ENCODE results near the gene TCF4.

The TCF4 gene

GRCh38 chr18:55541571-55541970, 46.4 kb downstream of the TCF4 start:
- DNase-seq, result no peak

DNA sequence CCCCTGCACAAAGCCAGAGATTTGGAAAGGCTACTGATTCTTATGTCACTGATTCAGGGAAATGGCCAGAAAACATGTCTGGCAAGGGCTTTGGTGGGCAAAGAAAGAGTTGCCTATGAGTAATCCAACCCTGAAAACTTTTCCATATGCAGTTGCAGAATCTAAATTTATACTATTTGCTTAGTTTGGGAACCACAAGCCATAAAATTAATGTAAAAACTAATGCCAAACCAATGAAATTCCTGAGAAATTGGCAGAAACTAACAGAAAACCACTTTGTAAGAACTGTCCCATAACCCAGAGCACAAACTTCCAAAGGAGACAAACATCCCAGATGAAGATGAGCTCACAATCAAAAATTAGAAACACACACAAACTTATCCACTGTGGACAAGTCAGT, 48.8 kb downstream of the TCF4 start:
- DNase-seq, result no peak

GRCh38 chr18:55534996-55535395, 53.0 kb downstream of the TCF4 start:
- no peak for DNase-seq

DNA sequence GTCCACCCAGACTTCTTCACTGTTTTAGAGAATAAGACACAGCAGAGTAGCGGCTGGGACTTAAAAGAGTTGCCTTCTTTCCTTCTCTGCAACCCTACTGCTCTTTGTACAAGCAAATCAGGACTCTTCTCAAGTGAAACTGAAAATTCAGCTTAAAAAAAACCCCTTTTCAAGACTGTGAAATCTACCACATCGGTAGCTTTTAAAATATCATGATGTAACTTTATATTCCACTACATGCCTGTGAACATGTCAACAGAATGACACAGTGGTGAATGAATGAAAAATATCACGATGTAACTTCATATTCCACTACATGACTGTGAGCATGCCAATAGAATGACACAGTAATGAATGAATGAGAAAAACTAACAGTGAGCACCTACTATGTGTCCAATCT, 53.4 kb downstream of the TCF4 start:
- DNase-seq, result no peak

DNA sequence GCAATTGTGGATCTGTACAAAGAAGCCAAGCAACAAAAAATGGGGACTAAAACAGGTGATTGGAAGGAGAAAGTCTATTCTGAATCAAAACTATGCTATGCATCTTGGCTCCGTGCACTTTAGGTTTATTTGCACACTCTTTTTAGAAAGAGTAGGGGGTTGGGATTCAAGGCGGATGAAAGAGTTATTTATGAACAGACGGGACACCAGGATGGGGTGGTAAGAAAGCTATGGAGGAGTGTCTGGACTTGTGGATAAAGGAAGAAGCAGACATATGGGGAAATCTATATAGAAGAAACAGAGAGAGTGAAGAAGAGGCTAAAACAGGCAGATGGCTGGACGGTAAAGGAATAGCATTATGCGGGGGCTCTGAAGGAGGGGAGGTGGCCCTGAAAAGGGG, 57.8 kb downstream of the TCF4 start:
- DNase-seq, result no peak

DNA sequence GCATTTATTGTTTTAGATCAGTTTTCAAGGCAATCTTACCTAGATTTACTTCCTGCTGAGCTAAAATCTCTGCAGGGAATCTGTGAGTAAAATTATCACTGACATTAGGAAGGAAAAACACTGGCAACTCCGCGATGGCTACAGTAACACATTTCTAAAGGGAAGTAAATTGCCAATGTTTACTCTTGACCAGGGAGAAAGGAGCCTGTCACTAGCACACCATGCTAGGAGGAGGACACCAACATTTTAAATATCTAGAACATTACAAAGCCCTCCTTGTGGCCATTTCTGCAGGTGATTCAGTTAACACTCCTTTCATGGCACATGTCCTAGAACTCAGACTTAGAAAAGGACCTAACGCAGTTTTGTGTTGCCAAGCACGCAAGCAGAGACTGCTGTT, 58.4 kb downstream of the TCF4 start:
- no peak for DNase-seq

DNA sequence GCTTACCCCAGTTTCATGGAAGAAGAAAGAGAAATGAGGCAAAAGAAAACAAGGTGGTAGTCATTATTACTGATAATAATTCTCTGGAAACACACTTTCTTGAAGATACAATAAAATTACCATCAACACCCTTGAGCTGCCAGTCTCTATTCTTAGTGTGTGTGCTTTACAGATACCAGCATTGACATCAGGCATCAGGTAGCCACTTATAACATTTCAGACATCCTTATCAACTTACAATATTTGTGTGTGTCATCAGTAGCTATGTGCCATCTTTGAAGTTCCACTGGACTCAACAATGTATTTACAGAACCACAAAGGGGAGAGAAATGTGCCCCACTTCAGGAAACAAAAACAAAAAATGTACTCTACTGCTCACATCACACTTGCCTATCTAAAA, 62.1 kb downstream of the TCF4 start:
- no peak for DNase-seq

DNA sequence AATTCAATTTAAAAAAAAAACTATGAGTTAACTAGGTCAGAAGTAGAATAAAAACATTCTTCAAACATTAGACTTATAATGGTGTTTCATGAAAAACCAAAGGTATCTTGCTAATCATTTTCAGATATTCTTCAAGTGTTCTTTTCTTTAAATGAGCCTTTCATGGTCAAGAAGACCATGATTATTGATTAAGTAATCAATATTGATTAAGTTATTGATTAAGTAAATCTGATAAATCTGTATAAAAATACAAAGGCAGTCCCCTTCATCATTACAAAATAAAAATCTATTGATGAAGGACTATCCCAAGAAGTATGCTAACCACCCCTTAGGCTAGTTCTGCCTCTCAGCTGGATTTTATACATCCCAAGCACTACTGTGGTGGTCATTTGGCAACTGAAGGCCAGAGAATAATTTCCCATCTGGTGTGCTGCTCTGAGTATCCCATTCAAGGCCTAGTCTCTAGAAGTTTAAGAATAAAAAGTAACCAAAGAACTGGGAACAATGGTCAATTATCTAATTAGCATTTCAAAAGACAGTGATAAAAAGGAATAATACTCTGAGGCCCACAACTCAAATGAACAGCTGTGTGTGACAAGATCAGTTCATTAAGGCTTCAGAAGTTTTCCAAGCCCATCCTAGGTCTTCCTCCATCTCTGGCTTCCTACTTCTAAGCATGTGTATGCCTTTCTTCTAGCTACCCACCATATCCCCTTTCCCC, 63.5 kb downstream of the TCF4 start:
- DNase-seq, result no peak

GRCh38 chr18:55523001-55523400, 65.0 kb downstream of the TCF4 start:
- DNase-seq, result no peak

GRCh38 chr18:55522011-55522410, 66.0 kb downstream of the TCF4 start:
- DNase-seq, result peak in 1 of 2 experiments; percentile 9

DNA sequence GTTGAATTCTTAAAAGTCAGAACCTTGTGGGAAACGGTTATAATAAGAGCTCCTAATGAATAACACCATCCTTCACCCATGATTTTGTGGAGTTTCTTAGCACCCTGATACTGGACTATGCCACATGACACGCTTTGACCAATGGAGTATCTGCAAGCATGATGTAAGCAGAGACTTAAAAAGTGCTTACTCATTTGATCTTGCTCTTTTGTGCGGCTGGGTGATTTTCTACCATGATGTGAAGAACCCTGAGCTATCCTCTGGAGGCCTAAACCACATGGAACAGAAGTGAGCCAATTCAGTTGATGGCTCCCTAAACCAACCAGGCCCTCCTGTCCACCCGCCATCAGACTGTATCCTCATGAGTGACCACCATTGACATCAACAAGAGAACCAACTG, 70.9 kb downstream of the TCF4 start:
- DNase-seq, result no peak

DNA sequence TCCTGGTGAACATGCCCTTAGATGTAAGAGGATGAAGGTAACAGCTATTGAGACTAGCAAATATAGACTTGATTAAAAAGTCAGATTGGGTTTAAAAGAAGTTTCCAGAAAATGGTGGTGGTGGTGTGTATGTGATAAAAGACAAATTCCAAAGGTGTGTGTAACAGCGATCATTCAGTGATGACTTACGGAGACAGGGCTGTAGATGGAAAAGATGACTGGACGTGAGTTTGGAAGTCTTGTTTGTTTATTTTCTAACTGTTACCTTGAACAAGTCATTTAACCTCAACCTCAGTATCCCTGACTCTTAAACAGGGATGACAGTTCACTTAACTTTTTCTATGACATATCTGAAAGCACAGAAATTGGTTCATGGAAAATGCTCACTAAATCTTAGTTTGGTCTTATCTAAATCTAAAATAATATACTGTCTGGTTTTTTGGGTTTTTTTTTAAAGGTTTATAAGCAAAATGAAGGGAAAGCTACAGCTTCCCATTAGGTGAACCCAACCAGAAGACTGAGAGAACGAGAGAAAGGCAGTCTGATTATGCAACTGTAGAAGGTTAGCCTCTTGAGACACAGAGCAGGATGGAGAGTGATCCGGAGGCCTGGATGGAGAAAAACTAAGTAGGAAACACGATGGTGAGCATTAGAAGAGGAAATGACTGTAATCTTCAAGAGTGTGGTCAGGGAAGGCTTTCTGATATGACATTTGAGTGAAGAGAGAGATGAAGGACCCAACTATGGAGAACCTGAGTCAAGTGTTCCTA, 71.9 kb downstream of the TCF4 start:
- peak; percentile 26 to 27 for DNase-seq

DNA sequence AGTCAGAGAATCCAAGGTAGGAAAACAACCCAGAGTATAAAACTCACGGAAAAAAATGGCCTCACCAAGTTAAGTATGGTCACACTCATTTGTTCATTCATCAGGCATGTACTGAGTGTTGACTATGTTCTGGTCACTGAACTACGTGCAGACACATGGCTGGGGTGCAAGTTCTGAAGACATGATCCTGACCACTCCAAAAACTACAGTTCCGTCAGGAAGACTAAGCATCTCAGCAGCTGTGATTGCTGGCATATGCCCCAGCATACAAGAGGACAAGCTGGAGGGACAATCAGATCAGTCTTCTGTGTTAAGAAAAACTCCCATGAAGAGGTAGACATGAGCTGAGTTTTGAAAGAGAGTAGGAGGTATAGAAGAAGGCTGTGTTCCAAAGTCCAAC, 72.8 kb downstream of the TCF4 start:
- DNase-seq, result no peak

GRCh38 chr18:55513161-55513560, 74.8 kb downstream of the TCF4 start:
- peak; percentile 6 to 18 for DNase-seq

GRCh38 chr18:55511277-55511676, 76.7 kb downstream of the TCF4 start:
- DNase-seq, result no peak

- DNase-seq, result no peak
These were observed 77.2 kb downstream of the TCF4 start for GRCh38 chr18:55510809-55511208.

GRCh38 chr18:55509631-55510324, 78.2 kb downstream of the TCF4 start:
- no peak for DNase-seq

- DNase-seq, result no peak
These were observed 79.3 kb downstream of the TCF4 start for GRCh38 chr18:55508651-55509050.

DNA sequence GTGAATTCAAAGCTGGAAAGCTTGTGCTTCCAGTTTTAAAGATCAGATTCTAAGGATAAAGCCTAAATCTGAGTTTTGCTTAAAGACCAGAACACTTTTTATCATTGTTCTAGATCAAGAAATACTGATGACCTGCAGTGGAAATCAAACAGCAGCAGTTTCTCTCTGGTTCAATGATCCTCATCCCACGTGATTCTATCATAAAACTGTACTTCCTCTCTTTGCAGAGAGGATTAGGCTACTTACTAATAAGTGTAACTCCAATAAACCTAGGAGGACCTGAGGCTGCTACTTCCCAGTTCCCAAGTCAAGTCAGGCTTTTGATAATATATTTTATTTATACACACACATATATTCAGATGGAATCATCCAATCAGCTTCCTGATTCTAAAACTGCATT, 81.9 kb downstream of the TCF4 start:
- no peak for DNase-seq

DNA sequence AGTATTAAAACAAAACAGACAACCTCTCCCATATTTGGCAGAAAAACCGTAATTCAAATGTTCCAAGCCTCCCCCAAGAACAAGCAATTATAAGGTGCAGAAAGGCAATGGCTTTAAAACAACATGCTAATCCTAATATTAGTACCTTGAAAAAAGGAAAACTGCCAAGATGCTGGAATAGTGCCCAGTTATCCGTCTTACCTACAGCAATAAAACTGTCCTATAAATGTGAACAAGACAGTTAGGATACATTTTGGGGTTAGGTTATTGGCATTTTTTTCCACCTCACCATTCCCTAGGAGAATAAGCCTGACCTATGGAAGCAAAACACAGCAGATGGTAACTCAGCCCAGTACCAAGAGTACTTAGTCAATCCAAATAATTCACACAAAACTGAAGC, 83.2 kb downstream of the TCF4 start:
- no peak for DNase-seq

DNA sequence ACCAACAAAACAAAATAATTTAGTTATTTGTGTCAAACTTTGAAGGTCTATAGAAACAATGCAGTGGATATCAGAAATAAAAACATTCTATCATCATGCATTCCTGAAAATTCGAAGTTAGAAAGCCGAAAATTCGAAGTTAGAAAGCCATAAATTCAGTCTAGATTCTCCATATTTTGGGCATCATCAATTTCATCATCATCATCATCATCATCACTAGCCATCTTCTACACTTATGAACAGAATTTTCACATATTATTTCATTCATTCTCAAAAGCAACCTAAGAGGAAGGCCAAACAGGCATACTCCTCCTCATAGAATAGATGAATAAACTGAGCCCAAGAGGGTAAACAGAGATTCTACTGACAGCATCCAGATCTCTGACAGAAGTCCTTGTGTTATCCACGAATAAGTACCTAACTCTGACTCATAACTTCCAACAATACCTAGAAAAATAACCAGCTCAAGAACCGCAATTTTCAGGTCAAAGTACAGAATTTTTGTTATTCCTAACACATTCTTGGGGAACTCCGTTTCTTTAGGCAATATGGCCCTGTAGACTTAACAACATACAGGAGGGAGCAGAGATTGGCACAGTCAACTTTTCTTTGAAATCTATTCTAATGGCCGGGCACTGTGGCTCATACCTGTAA, 84.7 kb downstream of the TCF4 start:
- DNase-seq, result no peak

- DNase-seq, result no peak
These were observed 85.8 kb downstream of the TCF4 start for GRCh38 chr18:55501982-55502710.

- DNase-seq, result no peak
These were observed 86.4 kb downstream of the TCF4 start for GRCh38 chr18:55501579-55501978.
